GM19468 (cell line): ENCODE results near the gene GCNT1.
"Not testable (repeated sequence)": the region's sequence is repeated elsewhere in the genome, so short reads cannot be mapped to it uniquely, and the experiment has no call there.

Experiments
- ATAC-seq: cut with Tn5 transposase; IDR thresholded peaks from one replicate; pipeline ENCODE4 v1.9.1; 2021; ENCODE audit warnings: mild to moderate bottlenecking, moderate library complexity, moderate number of reproducible peaks; ENCODE audit not compliant: unreplicated experiment; ENCODE audit errors: extremely low read depth

The GCNT1 gene

GRCh38 chr9:76441551-76442322 lies 17.2 kb upstream of the GCNT1 start:
- ATAC-seq, result peak; percentile 28

- ATAC-seq, result no peak
Measured at GRCh38 chr9:76443887-76444286, 15.1 kb upstream of the GCNT1 start.

GRCh38 chr9:76444322-76444929 lies 14.6 kb upstream of the GCNT1 start:
- ATAC-seq, result no peak

- ATAC-seq, result no peak
Measured at GRCh38 chr9:76445976-76446375, 13.0 kb upstream of the GCNT1 start.

GRCh38 chr9:76448501-76448900 lies 10.5 kb upstream of the GCNT1 start:
- no peak for ATAC-seq

- ATAC-seq, result no peak
Measured at GRCh38 chr9:76451234-76451633, 7.7 kb upstream of the GCNT1 start.

- no peak for ATAC-seq
Measured at GRCh38 chr9:76452839-76453238, 6.1 kb upstream of the GCNT1 start.

GRCh38 chr9:76453785-76454184 lies 5.2 kb upstream of the GCNT1 start:
- no peak for ATAC-seq

GRCh38 chr9:76454311-76454710 lies 4.7 kb upstream of the GCNT1 start:
- ATAC-seq, result no peak

GRCh38 chr9:76456202-76456926 lies 2.6 kb upstream of the GCNT1 start:
- no peak for ATAC-seq

GRCh38 chr9:76459694-76460635 lies 983 bp downstream of the GCNT1 start:
- no peak for ATAC-seq

GRCh38 chr9:76462126-76462525 lies 3.1 kb downstream of the GCNT1 start:
- no peak for ATAC-seq

- ATAC-seq, result peak; percentile 49
Measured at GRCh38 chr9:76463211-76463610, 4.2 kb downstream of the GCNT1 start.

GRCh38 chr9:76464706-76465105 lies 5.7 kb downstream of the GCNT1 start:
- no peak for ATAC-seq

- no peak for ATAC-seq
Measured at GRCh38 chr9:76465442-76466298, 6.7 kb downstream of the GCNT1 start.

- ATAC-seq, result no peak
Measured at GRCh38 chr9:76466299-76466605, 7.3 kb downstream of the GCNT1 start.

GRCh38 chr9:76474419-76474818 lies 15.4 kb downstream of the GCNT1 start:
- no peak for ATAC-seq

GRCh38 chr9:76475686-76476085 lies 16.7 kb downstream of the GCNT1 start:
- ATAC-seq, result no peak

GRCh38 chr9:76477818-76478217 lies 18.8 kb downstream of the GCNT1 start:
- ATAC-seq, result not testable (repeated sequence)
